NB4 (cell line): ENCODE data around the gene NBEA.

Experiments used
- DNase-seq: peaks from one replicate; pipeline ENCODE4 v3.0.0; 2010; ENCODE audit warnings: low read depth
- H3K4me3 ChIP-seq: one replicate; pipeline ENCODE4 v1.5.1; 2011; ENCODE audit warnings: mild to moderate bottlenecking, low read depth, low read length, moderate library complexity
- CTCF ChIP-seq: IDR thresholded peaks from one replicate; pipeline ENCODE4 v1.5.1; 2012; ENCODE audit warnings: low read depth, low read length
- MYC ChIP-seq: IDR thresholded peaks from 2 replicates; pipeline ENCODE4 v1.6.1; 2011; ENCODE audit warnings: low read depth, low read length
- POLR2A ChIP-seq: IDR thresholded peaks from 2 replicates; pipeline ENCODE4 v1.6.1; 2011; ENCODE audit warnings: mild to moderate bottlenecking; ENCODE audit not compliant: insufficient read length; ENCODE audit errors: extremely low read depth
- TF ChIP-seq, protein P1 (sequence below): IDR thresholded peaks from 2 replicates; pipeline ENCODE4 v1.6.1; 2011; ENCODE audit warnings: low read depth, low read length

Gene NBEA

GRCh38 chr13:35139591-35139990, 197.5 kb downstream of the NBEA start:
- TF ChIP-seq MYC (no peak), POLR2A (no peak), CTCF (no peak)
- TF ChIP-seq, protein P1, sequence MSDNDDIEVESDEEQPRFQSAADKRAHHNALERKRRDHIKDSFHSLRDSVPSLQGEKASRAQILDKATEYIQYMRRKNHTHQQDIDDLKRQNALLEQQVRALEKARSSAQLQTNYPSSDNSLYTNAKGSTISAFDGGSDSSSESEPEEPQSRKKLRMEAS: no peak
- DNase-seq: no peak
- H3K4me3 ChIP-seq: no peak overlapping the region

- no peak overlapping the region for H3K4me3 ChIP-seq
- no peak for TF ChIP-seq CTCF
- TF ChIP-seq POLR2A: no peak
- no peak for TF ChIP-seq MYC
- TF ChIP-seq, protein P1: no peak
- no peak for DNase-seq
Measured at GRCh38 chr13:35140321-35140720, 198.3 kb downstream of the NBEA start.

DNA sequence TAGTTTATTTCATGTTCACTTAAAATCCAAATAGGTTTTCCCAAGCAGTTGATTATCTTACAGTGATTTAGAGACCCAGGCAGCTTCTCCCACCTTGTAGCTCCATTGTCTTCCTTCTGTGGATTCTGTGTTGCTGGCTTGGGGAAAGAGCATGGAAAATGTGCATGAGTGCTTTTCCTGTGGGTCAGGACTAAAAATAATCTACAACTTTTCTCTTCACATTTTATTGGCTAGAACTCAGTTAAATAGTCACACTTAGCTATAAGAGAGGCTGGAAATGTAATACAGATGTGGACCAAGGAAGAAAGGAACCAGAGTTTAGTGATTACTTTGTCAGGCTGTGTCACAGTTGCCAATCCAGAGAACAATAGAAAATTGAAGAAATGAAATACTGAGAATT, 198.8 kb downstream of the NBEA start:
- no peak for DNase-seq
- H3K4me3 ChIP-seq: no peak overlapping the region
- TF ChIP-seq POLR2A (no peak), MYC (no peak), CTCF (no peak)
- TF ChIP-seq, protein P1: no peak

GRCh38 chr13:35143123-35143522, 201.1 kb downstream of the NBEA start:
- no peak for DNase-seq

GRCh38 chr13:35144166-35144890, 202.3 kb downstream of the NBEA start:
- no peak for DNase-seq
- no peak overlapping the region for H3K4me3 ChIP-seq
- no peak for TF ChIP-seq CTCF
- no peak for TF ChIP-seq MYC
- TF ChIP-seq POLR2A: no peak
- TF ChIP-seq, protein P1: no peak

More at GRCh38 chr13:35143123-35143522, 201.1 kb downstream of the NBEA start:
- no peak overlapping the region for H3K4me3 ChIP-seq
- TF ChIP-seq CTCF (no peak), MYC (no peak)
- TF ChIP-seq, protein P1: no peak

DNA sequence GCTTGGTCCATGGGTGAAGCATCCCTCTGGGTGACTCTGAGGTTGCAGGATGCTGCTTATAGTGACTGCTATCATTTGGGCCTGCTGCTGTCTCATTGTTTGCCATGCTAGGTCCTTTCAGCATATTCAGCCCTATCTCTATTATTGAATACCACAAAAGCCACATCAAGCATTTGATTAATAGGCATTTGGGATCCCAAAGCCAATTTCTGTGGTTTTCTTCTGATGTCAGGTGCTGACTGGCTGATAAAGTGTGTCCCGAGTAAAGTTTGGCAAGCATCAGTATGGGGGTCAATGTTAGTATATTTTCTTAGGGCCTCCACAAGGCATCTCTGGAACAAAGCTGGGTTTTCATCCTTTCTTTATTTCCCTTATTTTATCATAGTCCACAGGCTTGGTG, 204.6 kb downstream of the NBEA start:
- no peak for TF ChIP-seq CTCF
- TF ChIP-seq MYC: no peak
- TF ChIP-seq, protein P1: no peak
- TF ChIP-seq POLR2A: no peak
- H3K4me3 ChIP-seq: no peak overlapping the region
- no peak for DNase-seq
